Measurements from ENCODE around the gene IFT52.
"Not testable (repeated sequence)": the region's sequence is repeated elsewhere in the genome, so short reads cannot be mapped to it uniquely, and the experiment has no call there.

IFT52 gene

GRCh38 chr20:43568706-43569105 is 22.0 kb upstream of the IFT52 start:
- no peak for DNase-seq

- no peak for DNase-seq
Measured at GRCh38 chr20:43569282-43569681, 21.5 kb upstream of the IFT52 start.

- DNase-seq, result no peak
Measured at GRCh38 chr20:43570496-43570895, 20.2 kb upstream of the IFT52 start.

- no peak for DNase-seq
Measured at GRCh38 chr20:43571310-43571709, 19.4 kb upstream of the IFT52 start.

- no peak for DNase-seq
Measured at GRCh38 chr20:43571771-43572170, 19.0 kb upstream of the IFT52 start.

GRCh38 chr20:43572891-43573290 is 17.8 kb upstream of the IFT52 start:
- no peak for DNase-seq

- no peak for DNase-seq
Measured at GRCh38 chr20:43576108-43576507, 14.6 kb upstream of the IFT52 start.

GRCh38 chr20:43579861-43580793 is 10.6 kb upstream of the IFT52 start:
- DNase-seq, result no peak

- no peak for DNase-seq
Measured at GRCh38 chr20:43583133-43583864, 7.4 kb upstream of the IFT52 start.

GRCh38 chr20:43583982-43584432 is 6.7 kb upstream of the IFT52 start:
- DNase-seq, result no peak

- no peak for DNase-seq
Measured at GRCh38 chr20:43584448-43585136, 6.1 kb upstream of the IFT52 start.

GRCh38 chr20:43586641-43587040 is 4.1 kb upstream of the IFT52 start:
- DNase-seq, result no peak

- not testable (repeated sequence) for DNase-seq
Measured at GRCh38 chr20:43588526-43588925, 2.2 kb upstream of the IFT52 start.

- DNase-seq, result peak; percentile 33
Measured at GRCh38 chr20:43590036-43590391, 723 bp upstream of the IFT52 start.

GRCh38 chr20:43601960-43602359 is 11.2 kb downstream of the IFT52 start:
- DNase-seq, result not testable (repeated sequence)

- no peak for DNase-seq
Measured at GRCh38 chr20:43603124-43603523, 12.4 kb downstream of the IFT52 start.

GRCh38 chr20:43605715-43606114 is 15.0 kb downstream of the IFT52 start:
- no peak for DNase-seq

GRCh38 chr20:43607278-43607677 is 16.5 kb downstream of the IFT52 start:
- not testable (repeated sequence) for DNase-seq

GRCh38 chr20:43631598-43631997 is 40.9 kb downstream of the IFT52 start:
- no peak for DNase-seq

GRCh38 chr20:43636429-43636828 is 45.7 kb downstream of the IFT52 start:
- no peak for DNase-seq

GRCh38 chr20:43642548-43642947 is 51.8 kb downstream of the IFT52 start:
- no peak for DNase-seq

GRCh38 chr20:43650997-43651525 is 60.3 kb downstream of the IFT52 start:
- no peak for DNase-seq

- DNase-seq, result not testable (repeated sequence)
Measured at GRCh38 chr20:43651650-43652184, 61.0 kb downstream of the IFT52 start.

All from stimulated activated CD8-positive, alpha-beta memory T cell treated with anti-CD3 and anti-CD28 coated beads, Interleukin-4, amount 100 ng/mL, for 48 hours (primary cell).